HG03457 (cell line): ENCODE measurements around the gene NOD1.

Source experiments
- ATAC-seq: cut with Tn5 transposase; IDR thresholded peaks from one replicate; pipeline ENCODE4 v1.9.1; 2021; ENCODE audit warnings: moderate number of reproducible peaks; ENCODE audit not compliant: unreplicated experiment

Gene NOD1

DNA sequence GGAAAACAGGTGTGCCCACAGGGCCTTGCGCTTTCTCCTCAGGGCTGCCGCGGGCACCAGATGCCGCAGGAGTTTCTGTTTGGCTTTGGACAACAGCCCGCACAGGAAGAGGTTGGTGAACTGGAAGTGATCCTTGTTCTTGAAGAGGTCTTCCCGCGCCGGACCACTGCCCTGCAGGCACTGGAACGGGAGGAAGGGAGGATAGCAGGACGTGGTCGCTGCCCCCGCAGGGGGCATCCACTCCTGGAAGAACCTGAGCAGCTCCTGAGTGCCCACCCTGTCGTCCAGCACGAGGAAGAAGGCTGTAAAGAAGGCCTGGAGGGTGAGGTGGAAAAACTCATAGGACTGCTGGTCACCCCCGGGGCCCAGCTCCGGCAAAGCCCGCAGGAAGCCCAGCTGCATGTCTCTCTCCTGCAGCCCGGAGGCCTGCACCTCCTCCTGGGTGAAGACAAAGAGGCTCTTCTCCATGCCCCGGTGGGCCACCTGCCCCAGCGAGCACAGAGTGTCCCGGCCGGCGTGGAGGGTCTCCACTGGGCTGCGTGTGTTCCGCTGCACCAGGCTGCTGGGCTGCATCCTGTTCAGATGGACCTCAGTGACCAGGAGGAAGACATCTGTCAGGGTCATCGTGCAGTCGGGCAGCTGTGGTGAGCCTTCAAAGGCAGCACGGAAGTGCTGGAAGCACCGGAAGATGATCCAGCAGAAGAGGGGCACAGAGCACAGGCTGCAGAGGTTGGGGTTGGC lies 26.9 kb downstream of the NOD1 start:
- ATAC-seq = no peak

DNA sequence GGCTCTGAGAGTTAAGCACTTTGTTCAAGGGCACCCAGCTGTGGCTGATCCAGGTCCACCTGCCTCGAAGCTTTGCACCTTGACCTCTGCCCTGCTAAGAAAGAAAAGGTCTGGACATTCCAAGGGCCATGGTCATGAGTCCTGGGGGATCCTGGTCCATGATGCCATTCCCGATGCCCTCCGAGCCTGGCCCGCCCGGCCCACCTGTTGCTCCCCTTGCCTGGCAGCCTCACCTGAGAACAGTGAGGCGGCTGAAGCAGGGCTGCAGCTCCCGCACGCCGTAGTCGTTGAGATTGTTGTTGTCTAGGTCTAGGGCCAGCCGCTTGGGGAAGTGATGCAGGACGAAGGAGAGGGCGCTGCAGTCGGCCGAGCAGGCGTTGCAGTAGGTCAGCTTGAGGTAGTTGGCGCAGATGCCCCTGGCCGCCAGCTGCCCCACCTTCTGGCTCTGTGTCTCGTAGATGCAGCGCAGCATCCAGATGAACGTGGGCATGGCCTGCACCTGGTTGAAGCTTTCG lies 27.5 kb downstream of the NOD1 start:
- no peak for ATAC-seq

DNA sequence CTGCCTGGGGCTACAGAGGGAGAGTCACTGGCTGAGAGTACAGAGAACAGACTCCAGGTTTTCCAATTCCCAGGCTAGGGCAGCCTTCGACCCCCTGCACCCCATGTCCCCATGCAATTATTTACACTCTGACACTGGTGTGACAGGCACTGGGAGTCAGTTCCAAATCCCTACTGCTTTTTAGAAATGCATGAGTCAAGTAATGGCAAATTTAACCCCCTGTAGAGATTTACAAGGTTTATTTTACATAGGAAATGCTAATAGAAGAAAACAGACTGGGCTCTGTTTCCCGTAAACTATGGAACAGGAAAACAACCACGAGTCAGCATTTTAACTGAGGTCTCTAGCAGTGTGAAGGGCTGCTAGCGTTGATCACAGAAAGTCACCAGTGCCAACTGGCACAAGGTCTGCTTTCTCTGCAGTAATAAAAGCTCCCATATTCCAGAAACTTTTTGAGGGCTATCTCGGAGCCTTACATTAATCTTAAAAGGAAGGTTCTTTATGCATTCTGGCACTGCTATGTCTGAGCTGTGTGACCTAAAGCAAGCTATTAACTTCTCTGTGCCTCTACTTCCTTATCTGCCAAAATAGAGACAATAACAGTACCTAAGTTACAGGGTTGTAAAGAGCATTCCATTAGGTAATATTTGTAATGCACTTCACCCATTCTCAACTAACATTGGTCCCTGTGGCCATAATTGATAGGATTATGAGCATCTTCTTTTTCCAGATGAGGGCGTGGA lies 28.2 kb downstream of the NOD1 start:
- no peak for ATAC-seq

DNA sequence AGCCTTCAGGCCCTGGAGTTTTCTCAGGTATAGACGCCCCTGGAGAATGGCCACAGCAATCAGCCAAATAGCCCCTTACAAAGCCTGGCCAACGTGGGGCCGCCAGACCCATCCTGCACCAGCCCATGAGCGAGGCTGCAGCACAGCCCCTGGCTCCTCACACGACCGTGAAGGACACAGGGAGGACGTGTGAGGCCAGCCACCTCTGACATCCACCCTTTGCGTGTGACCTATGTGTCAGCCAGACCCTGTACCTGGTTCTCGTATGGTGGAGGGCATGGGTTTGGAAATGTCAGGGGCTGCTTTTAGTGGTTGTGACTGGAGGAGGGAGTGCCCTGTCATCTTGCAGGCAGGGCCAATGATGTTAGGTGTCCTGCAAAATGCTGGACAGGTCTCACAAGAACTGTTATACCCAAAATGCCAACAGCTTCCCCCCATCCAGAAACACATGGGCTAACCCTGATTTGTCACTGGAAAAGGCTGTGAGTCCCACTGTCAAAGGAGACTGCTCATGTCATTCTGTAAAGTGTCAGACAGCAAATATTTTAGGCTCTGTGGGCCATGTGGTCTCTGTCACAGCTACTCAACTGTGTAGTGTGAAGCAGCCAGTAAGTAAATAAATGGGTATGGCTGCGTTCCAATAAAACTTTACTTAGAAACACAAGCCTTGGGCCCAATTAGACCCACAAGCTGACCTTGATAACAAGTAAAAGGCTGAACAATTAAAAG lies 30.0 kb downstream of the NOD1 start:
- no peak for ATAC-seq

DNA sequence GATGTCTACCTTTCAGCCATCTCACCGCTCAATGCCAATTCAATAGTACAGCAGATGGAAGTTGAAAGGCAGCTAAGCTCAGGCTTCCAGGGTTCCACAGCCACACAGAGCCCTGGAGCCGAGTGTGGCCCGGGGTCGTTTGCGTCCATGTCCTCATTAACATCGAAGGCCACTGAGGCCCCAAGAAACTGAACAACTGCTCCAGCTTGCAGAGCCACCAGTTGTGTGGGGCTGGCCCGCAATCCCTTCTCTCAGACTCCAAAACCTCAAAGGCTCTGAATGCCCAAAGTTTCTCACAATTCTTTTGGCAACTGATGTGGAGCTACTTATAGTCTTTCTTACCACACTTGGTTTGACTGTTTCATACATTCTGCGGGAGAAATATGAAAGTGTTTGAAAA lies 31.1 kb downstream of the NOD1 start:
- no peak for ATAC-seq

DNA sequence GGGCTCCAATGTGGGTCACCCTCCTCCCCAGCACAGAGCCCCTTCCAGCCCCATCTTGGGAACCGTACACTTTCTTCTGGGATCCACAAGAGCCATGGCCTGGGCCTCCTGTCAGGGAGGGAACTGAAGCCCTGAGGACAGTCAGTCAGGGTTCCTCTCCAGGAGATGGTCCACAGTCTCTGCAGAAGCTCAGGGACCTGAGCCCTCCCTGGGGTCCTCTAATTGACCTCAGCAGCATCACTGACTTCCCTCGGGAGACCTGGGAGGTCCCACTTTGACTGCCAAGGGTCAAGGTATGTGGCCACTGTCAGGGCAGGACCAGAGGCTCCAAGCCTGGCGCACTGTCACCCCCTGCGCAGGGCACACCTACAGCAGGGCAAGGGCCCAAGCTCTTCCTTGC lies 32.3 kb downstream of the NOD1 start:
- ATAC-seq = no peak

DNA sequence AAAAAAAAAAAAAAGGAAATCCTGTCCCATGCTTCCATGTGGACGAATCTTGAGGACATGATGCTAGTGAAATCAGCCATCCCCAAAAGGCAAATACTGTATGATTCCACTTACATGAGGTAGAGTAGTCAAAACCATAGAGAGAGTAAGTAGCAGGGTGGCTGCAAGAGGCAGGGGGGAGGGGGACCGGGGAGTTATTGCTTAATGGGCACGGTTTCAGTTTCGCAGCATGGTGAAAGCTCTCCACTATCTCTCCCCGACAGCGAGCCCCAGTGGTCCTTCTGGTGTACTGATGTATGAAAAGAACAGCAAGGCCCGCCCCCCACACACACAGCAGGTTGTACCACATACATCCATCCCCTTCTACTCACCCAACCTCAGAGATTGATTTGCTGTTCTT lies 32.8 kb downstream of the NOD1 start:
- ATAC-seq = peak; percentile 97

DNA sequence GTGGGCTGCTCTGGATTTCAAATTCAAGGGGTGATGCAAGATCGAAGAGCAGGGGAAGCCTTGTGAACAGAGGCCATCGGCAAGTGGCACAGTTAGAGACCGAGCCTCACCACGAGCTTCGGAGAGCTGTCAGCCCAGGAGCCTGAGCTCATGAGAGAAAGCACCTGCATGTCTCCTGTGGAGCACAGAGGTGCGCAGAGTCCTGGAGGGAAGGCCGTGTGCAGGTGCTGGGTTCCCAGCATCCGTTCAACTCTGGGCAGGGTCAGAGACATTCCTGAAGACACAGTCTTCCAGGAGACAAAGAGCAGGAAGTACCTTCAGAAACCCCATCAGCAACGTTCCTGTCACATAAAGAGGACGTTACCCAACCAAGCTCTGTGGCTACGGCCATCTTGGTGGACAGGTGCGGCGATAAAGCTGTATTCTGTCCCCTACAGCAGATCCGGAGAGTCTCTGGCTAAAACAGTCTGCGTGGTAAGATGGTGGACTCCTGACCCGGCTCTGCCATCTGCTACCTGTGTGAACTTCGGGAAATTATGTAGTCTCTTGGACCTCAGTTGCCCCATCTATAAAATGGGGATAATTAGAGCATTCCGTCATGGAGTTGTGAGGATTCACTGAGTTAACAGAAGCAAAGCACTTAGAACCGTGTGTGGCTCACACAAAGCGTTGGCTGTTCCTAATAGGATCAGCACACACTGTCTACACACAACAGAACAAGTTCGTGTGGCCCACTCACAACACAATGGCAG lies 40.6 kb downstream of the NOD1 start:
- ATAC-seq = no peak

DNA sequence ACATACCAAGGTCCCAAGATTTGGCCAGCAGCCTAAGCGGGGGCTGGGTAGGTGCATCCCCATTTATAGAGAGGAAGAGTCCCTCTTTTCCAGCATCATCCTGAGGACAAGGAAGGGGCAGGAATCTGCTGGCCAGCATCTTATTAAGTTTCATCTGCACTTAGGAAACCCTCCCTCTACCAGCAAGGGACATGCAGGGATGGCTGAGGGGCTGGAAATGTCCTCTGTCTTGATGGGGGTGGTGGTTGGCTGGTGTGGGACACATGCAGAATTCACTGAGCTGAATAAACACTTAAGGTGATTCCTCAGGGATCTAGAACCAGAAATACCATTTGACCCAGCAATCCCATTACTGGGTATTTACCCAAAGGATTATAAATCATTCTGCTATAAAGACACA lies 42.1 kb downstream of the NOD1 start:
- ATAC-seq = no peak

DNA sequence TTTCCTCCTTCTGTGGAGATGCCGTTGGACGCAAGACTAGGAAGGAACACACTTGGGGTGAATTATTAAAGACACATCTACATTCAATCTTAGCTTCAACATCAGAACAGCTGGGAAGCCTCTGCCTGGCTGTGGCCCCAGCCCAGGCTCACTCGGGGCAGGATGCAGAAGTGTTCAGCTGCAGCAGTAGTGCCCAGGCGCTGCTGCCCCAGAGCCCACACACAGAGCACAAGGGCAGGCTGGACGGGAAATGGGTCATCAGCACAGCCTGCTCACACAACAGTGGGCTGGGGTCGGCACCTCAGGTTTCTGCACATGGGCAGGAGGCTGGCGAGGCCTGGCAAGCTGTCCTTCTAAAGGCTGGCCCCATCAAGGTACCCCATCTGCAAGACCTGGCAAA lies 42.5 kb downstream of the NOD1 start:
- no peak for ATAC-seq

DNA sequence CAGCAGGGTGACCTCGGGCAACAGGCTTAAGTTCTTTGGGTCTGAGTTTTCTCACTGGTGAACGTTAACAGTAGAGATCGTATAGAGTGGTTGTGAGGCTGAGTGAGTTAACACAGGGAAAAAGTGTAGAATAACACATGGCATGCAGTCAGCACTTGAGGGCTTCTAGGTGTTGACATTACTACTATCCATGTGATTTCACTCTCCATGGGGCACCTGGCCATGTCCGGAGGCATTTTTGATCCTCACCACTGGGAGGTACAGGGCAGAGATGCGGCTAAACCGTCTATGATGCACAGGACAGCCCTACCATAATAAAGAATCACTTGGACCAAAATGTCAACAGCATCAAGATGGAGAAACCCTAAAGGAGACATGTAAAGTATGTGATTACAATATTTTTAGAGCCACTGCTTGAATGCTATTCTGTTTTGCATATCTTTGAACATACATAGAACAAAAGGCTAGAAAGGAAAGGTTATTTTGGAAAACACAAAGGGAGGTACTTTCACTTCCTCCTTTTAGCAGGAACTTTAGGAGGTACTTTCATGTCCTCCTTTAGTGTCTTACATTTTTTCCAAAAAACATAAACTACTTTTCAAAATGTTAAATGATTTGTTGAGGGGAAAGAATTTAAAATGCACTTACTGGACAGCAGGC lies 44.3 kb downstream of the NOD1 start:
- ATAC-seq = no peak

DNA sequence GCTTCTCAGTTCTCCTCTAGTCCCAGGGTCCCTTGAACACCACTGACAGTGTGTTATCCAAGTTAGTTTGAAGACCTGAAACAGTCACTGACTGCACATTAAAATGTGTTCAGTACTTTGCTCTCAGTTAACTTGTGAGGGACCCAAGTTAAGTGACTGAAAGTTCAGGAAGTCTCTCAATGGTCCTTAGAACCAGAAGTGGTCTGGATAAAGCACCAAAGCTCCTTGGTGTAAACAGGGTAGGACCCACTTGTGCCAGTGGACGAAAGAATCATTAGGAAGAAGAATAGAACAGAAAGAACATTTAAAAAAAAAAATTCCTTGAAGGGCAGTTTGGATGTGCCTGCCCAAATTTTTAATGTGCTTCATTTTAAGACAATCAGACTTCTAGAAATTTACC lies 45.1 kb downstream of the NOD1 start:
- ATAC-seq = no peak

DNA sequence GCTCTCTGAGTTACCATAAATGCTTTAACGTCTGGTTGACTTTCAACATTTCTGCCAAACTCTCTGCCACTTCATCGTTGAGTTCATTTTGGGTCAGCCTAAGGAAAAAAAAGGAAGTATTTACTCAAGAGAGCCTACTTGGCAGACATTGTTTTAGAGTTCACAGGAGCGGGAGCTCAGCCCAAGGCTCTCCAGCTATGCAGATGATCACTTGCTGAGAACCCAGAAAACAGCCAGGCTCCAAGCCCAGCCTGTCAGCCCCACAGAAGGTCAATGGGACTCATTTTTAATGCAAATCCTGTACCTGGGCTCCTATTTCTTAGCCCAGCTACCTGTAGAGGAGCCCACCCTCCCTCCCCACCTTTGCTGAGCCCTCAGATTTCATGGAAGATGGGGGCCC lies 45.5 kb downstream of the NOD1 start:
- ATAC-seq = no peak

DNA sequence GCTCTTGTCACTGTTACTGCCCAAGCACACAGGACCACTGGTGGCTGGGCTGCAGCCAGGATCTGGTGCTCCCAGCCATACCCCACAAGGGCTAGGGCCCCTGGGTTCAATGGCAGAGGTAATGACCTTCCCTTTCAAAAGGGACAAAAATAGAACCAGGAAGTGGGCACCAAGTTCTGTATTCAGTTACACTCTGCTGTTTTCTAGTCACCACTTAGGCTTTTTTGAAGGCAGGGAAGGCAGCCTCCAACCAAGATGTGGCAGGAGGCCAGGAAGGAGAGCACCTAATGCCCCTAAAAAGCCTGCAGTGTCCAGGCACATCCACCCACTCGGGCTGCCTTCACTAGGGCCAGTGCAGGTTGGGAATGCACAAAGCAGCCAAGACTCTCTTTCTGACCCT lies 47.8 kb downstream of the NOD1 start:
- no peak for ATAC-seq

DNA sequence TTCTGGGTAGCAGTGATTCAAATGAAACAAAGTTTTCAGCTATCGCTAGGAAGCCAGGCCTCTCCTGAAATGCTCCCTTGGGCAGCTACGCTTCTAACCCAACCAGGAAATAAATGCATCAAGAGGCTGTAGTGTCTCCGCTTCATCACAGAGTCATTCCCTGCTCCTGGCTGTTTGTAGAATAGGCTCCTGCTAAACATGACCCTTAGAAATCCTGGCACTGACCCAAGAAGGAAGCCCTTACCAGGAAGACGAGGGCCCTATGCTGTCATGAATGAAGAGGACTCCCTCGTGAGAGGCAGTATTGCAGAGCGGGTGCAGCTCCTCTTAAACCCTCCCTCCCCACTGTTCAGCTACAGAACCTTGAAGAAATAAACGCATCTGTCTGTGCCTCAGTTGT lies 48.3 kb downstream of the NOD1 start:
- no peak for ATAC-seq

DNA sequence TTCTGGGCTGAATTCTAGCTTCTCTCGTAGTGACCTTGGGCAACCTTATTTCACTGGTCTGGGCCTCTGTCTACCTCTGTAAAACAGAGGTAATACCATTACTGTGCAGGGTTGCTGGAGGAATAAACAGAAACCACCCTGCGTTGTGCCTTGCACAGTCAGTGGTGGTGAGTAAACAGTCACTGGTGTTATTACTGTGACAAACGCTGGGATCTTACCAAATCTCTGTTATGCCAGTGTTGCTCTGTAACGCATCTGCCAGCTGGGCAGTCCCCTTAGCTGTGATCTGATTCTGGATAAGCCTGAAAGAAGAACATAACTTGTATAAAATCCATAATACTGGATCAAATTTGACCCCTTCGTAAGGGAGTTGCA lies 49.4 kb downstream of the NOD1 start:
- no peak for ATAC-seq

DNA sequence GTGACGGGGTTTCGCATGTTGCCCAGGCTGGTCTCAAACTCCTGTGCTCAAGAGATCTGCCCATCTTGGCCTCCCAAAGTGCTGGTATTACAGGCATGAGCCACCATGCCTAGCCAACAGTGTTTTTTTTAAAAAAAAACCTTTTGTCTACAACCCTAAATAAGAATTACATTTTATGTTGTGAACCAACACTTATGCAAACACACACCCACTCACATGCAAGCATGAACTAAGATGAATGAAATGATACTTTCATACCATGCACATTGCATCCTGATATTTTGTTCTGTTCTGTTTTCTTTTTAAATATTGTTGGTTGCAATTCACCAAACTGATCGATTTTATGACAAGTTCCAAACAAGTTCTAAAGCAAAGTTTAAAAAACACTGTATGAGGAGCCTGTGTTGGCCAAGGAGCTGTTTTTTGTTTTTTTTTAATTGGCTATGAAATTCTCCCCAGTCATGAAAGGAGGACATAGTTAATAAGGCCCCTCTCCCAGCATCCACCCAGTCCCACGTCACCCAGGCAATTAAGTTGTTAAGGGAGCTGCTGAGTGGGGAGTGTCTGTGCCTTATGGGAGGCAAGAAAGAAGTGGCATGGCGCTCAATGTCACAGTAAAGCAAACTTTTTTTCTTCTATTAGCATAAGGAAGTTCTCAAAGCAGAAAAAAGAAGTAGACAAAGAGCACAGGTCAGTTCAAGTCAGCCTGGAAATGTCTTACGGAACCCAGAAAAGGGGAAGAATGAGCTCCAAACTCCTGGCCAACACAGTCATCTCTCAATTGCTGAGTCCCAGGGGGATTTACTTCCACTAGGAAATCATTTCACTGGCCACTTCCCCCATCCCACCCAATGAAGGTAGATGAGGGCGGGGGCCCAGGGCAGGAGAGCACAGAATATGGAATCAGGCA lies 50.1 kb downstream of the NOD1 start:
- ATAC-seq = no peak

DNA sequence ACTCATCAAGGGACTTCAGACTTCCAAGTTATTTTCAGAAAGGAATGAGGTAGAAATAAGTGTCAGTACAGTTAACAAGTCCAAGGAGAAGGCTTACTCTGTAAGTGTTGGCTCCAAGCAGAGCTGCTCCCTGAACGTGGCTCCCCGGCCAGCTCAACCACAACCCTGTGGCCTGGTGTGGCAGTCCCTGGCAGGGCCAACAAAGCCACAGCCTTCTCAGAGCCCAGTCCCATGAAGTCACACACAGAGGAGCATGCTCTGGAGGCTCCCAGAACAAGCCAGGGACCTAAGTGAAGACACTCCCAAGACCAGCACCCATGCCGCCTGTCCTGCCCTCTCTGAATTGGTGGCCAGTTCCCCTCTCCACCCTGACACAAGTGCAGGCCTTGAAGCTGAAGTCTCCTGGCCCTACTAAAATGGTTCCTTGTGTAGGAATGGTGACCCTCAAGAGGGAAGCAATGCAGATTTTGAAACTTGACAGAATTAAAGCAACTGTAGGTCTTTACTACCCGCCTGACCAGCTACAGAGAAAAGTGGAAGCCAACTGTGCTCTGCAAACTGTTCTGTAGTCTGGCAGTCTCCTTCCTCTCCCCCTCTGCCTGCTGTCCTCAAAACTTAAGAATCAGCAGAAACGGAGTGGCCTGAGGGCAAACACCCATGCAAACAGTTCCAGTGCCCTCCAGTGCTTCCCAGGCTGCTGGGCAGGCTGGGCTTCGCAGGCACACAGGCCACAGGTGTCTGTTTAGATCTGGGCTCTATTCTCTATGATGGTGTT lies 51.1 kb downstream of the NOD1 start:
- ATAC-seq = no peak

DNA sequence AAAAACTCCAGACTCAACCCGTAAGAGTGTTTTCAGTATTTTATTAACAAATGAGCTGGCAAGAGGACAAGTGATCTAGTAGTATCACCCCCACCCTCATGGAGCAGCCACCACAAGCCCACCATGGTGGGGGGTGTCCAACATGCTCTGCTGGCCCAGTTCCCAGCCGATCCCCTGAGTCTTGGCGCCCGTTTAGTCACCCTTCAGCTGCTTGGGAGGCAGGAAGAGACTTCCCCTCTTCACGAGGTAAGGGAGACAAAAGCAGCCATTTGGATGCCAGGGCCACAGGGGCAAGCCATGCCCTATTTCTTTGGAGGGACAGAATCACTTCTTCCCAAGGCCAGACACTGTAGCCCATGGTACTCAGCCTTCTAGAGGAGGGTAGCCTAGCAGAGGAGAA lies 54.1 kb downstream of the NOD1 start:
- ATAC-seq = no peak
